Midbrain (tissue), 1 donor: Measurements from ENCODE around the gene GSKIP.

Experiments used
- DNase-seq: peaks from one replicate; lab custom pipeline; 2025; lab: John Stamatoyannopoulos, UW

Gene GSKIP

DNA sequence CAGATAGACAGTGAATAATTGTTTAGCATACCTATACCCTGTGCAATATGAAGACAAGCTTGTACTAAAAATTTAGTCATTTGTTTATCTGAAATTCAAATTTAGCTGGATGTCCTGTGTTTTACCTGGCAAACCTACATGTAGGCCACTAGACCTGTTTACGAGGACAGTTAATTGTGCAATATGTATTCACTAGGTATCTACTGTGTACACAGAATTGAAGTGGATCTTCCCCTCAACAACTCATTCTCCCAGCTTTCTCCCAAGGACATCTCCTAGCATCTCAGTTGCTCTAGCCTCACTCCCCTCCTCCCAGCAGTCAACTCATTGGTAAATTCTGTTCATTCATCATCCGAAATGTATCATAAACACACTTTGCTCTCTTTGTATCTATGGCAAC lies 53.9 kb downstream of the GSKIP start:
- DNase-seq = no peak

- DNase-seq = no peak
These were observed 54.7 kb downstream of the GSKIP start for GRCh38 chr14:96418075-96418474.

DNA sequence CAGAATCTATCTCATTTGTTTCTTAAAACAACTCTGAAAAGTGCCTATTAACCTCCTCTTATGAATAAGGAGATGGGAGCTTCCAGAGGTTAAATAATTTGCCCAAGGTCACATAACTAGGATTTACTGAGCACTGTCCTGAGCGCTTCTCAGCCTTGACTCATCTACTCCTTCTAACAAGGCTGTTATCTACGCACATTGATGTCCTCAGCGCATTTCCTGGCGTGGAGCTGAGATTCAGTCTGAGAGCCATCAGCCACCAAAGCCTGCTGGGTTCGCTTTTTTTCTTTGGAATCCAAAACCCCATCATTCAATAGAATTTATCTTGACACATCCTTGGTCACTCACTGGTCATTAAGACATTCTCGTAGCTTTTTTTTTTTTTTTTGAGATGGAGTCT lies 57.9 kb downstream of the GSKIP start:
- DNase-seq = no peak

DNA sequence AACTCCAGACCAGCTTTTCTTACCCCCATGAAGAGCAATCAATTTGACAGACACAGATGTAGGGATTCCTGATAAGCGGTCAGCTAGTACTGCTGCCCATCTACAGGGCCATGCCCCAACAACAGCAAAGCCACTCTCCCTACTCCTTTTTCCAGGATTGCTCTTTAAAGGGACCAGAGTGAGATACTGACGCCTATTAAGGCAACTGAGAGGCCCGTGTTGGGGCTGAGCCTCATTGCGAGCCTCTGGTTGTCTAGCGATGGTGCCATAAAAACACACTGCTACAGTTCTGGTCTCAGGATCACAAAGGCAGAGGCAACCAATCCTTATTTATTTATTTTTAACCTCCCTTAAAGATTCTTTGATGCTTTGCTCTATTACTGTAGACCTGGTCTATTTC lies 59.7 kb downstream of the GSKIP start:
- peak; percentile 1 for DNase-seq

- DNase-seq = no peak
These were observed 60.3 kb downstream of the GSKIP start for GRCh38 chr14:96423446-96424108.

DNA sequence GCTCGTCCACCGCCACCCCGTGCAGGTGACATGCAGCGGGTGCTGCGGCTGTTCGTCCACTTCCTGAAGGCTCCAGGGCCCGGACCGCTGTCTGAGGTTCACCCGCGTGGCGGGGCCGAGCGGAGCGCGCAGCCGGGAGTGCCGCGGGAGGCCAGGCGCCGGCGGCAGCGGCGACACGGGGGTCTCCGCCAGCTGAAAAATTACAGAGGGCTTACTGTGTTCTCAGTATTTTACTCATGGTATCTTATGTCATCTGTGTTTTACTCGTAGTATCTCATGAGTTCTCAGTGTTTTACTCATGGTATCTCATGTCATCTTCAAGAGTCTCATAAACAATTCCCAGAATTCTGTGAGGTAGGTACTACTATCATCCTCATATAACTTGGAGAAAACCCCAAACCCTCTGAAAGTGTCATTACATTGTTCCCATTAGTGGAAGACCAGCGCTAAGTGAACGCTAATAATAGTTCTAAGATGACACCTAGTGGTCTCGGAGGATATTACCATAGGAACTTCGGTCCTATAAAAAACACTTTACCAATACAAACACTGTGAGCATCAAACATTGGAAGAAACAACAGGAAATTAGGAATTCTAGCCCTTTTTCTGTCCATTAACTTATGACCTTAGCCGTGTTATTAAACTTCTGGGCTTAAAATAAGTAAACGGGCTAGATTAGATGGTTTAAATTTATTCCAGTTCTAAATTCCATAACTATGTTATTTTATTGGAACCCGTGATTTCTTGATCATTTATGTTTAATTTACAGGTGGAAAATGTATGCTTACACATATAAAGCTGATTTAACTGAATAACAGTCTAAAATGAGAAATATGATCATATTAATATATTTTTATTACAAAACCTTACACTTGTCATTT lies 61.0 kb downstream of the GSKIP start:
- DNase-seq = peak; percentile 78

- no peak for DNase-seq
These were observed 70.7 kb downstream of the GSKIP start for GRCh38 chr14:96434040-96434439.
